Endodermal cell (in vitro differentiated cells): ENCODE data around the gene SLC9A5. TPM values are rescaled to one million over a fixed set of nuclear protein-coding genes. Genes with fewer than 3 reads are reported as not detected.

Source experiments
- DNase-seq: peaks from one replicate; pipeline ENCODE4 v3.0.0-alpha.2; 2017
- H3K27ac ChIP-seq: 2 replicates; pipeline ENCODE4 v1.5.1; 2013; ENCODE audit warnings: mild to moderate bottlenecking, low read depth, low read length, moderate library complexity
- H3K27me3 ChIP-seq: 2 replicates; pipeline ENCODE4 v1.6.1; 2013; ENCODE audit warnings: mild to moderate bottlenecking, low read length, moderate library complexity; ENCODE audit not compliant: insufficient read depth, control insufficient read depth, poor library complexity, severe bottlenecking
- H3K36me3 ChIP-seq: 2 replicates; pipeline ENCODE4 v1.7.0; 2013; ENCODE audit warnings: mild to moderate bottlenecking, low read length, moderate library complexity; ENCODE audit not compliant: control insufficient read depth, insufficient read depth
- H3K4me1 ChIP-seq: one replicate; pipeline ENCODE4 v1.7.0; 2013; ENCODE audit warnings: low read length; ENCODE audit not compliant: control insufficient read depth, insufficient read depth
- H3K4me3 ChIP-seq: 2 replicates; pipeline ENCODE4 v1.5.1; 2013; ENCODE audit warnings: mild to moderate bottlenecking, low read length, moderate library complexity
- H3K9ac ChIP-seq: 2 replicates; pipeline ENCODE4 v1.6.1; 2013; ENCODE audit warnings: mild to moderate bottlenecking, low read length, moderate library complexity; ENCODE audit not compliant: poor library complexity, severe bottlenecking; ENCODE audit errors: extremely low read depth
- H3K9me3 ChIP-seq: 2 replicates; pipeline ENCODE4 v1.6.1; 2013; ENCODE audit warnings: mild to moderate bottlenecking, low read length, moderate library complexity; ENCODE audit not compliant: control insufficient read depth
- H3K27ac Mint-ChIP-seq: 2 replicates; pipeline ENCODE4 v1.8.0; 2020; ENCODE audit warnings: mixed read lengths
- H3K27me3 Mint-ChIP-seq: 2 replicates; pipeline ENCODE4 v1.8.0; 2021; ENCODE audit warnings: mild to moderate bottlenecking, mixed read lengths; ENCODE audit not compliant: insufficient read depth
- H3K36me3 Mint-ChIP-seq: 2 replicates; pipeline ENCODE4 v1.8.0; 2020; ENCODE audit warnings: low read depth, mixed read lengths
- H3K4me1 Mint-ChIP-seq: 2 replicates; pipeline ENCODE4 v1.8.0; 2020; ENCODE audit warnings: mixed read lengths
- H3K4me3 Mint-ChIP-seq: 2 replicates; pipeline ENCODE4 v1.8.0; 2020; ENCODE audit warnings: mild to moderate bottlenecking, moderate library complexity, mixed read lengths
- H3K9me3 Mint-ChIP-seq: 2 replicates; pipeline ENCODE4 v1.8.0; 2020; ENCODE audit warnings: mild to moderate bottlenecking, mixed read lengths
- WGBS, 2 experiments: methylation state at CpG; one replicate each; pipeline versions ENCODE4 v1.1.5 to v1.1.7; 2013; ENCODE audit warnings: missing lambda C conversion rate in 2 of 2, mixed read lengths in 1 of 2; ENCODE audit not compliant: insufficient coverage in 1 of 2, insufficient read length in 1 of 2; 5-methylcytosine and 5-hydroxymethylcytosine counted together
- total RNA-seq, 2 donors: library from RNA; stranded (reverse); fragmentation: NEBNext Ultra II Directional in 1 of 2; extraction: Animal tissue kit (Norgen Biotek cat#: 25700) in 1 of 2; gene quantifications; 2 replicates in 1 of 2; 3 replicates in 1 of 2; pipeline ENCODE4 v1.2.1, GENCODE V29; 2021
- TF ChIP-seq, protein P1 (sequence below): fragments of 200-600 bp; sonication (generic); conservative IDR thresholded peaks from 2 replicates; pipeline ENCODE4 v1.5.0; 2021; ENCODE audit warnings: antibody characterized with exemption, mild to moderate bottlenecking

The SLC9A5 gene
- total RNA-seq, 2 donors from 2014 or later = 8.9 to 9.0 TPM

GRCh38 chr16:67249178-67250044 is 632 bp downstream of the SLC9A5 start:
- H3K9ac ChIP-seq = peak overlapping the region; percentile 55
- peaks cover 10% of the 10 kb centered on the region for H3K4me1 ChIP-seq
- H3K4me3 ChIP-seq = peak overlapping the region; percentile 89
- Mint-ChIP-seq H3K4me3 (peak overlapping the region; percentile 86), H3K9me3 (no peaks in the 10 kb centered on the region), H3K27me3 (peaks cover 27% of the 10 kb centered on the region), H3K27ac (no peak overlapping the region), H3K4me1 (peaks cover 24% of the 10 kb centered on the region), H3K36me3 (no peaks in the 10 kb centered on the region)
- WGBS, 2 experiments = 20% methylated on average over 16 to 22 of the region's 22 CpGs
- no peaks in the 10 kb centered on the region for H3K27me3 ChIP-seq
- DNase-seq = no peak
- H3K27ac ChIP-seq = no peak overlapping the region
- no peaks in the 10 kb centered on the region for H3K9me3 ChIP-seq
- TF ChIP-seq, protein P1, sequence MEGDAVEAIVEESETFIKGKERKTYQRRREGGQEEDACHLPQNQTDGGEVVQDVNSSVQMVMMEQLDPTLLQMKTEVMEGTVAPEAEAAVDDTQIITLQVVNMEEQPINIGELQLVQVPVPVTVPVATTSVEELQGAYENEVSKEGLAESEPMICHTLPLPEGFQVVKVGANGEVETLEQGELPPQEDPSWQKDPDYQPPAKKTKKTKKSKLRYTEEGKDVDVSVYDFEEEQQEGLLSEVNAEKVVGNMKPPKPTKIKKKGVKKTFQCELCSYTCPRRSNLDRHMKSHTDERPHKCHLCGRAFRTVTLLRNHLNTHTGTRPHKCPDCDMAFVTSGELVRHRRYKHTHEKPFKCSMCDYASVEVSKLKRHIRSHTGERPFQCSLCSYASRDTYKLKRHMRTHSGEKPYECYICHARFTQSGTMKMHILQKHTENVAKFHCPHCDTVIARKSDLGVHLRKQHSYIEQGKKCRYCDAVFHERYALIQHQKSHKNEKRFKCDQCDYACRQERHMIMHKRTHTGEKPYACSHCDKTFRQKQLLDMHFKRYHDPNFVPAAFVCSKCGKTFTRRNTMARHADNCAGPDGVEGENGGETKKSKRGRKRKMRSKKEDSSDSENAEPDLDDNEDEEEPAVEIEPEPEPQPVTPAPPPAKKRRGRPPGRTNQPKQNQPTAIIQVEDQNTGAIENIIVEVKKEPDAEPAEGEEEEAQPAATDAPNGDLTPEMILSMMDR = no peak
- peaks cover 22% of the 10 kb centered on the region for H3K36me3 ChIP-seq

DNA sequence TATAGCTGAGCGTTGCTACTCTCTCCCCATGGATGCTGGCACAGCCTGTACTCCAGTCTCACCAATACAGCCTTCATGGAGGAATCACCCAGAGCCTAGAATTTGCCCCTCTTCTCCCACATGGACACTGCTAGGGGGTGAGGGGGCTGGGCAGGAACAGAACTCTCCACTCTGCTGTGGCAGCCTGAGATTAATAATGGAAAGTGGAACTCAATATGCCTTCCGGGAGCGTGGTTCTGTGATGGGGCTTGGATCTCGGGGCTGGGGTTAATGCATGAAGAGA is 1.2 kb downstream of the SLC9A5 start:
- Mint-ChIP-seq H3K9me3 (no peaks in the 10 kb centered on the region), H3K4me1 (peaks cover 23% of the 10 kb centered on the region), H3K27me3 (peaks cover 27% of the 10 kb centered on the region), H3K36me3 (no peaks in the 10 kb centered on the region), H3K4me3 (peak overlapping the region; percentile 86), H3K27ac (no peak overlapping the region)
- H3K27me3 ChIP-seq = no peaks in the 10 kb centered on the region
- peaks cover 5% of the 10 kb centered on the region for H3K4me1 ChIP-seq
- H3K4me3 ChIP-seq = peak overlapping the region; percentile 89
- H3K27ac ChIP-seq = no peak overlapping the region
- H3K36me3 ChIP-seq = peaks cover 22% of the 10 kb centered on the region
- WGBS, 2 experiments = 73 to 95% methylated on average over 3 to 4 of the region's 4 CpGs
- TF ChIP-seq, protein P1 = no peak
- DNase-seq = no peak
- H3K9ac ChIP-seq = peak overlapping the region; percentile 55
- H3K9me3 ChIP-seq = no peaks in the 10 kb centered on the region

GRCh38 chr16:67252609-67253497 is 4.1 kb downstream of the SLC9A5 start:
- peaks cover 14% of the 10 kb centered on the region for H3K4me1 Mint-ChIP-seq
- H3K9me3 Mint-ChIP-seq = no peaks in the 10 kb centered on the region
- H3K36me3 Mint-ChIP-seq = no peaks in the 10 kb centered on the region
- 95 to 100% methylated on average over 1 to 4 of the region's 4 CpGs for WGBS, 2 experiments
- Histone ChIP-seq H3K36me3 (peaks cover 35% of the 10 kb centered on the region), H3K9ac (no peak overlapping the region), H3K4me1 (peaks cover 4% of the 10 kb centered on the region), H3K4me3 (no peak overlapping the region), H3K9me3 (no peaks in the 10 kb centered on the region), H3K27ac (no peak overlapping the region), H3K27me3 (no peaks in the 10 kb centered on the region)
- no peak for DNase-seq
- H3K4me3 Mint-ChIP-seq = no peak overlapping the region
- H3K27me3 Mint-ChIP-seq = peaks cover 23% of the 10 kb centered on the region
- TF ChIP-seq, protein P1 = no peak
- H3K27ac Mint-ChIP-seq = no peak overlapping the region
